H7 (cell line): ENCODE data around the gene CBLN4. TPM values are rescaled to one million over a fixed set of nuclear protein-coding genes. Genes with fewer than 3 reads are reported as not detected.

Experiments
- DNase-seq: peaks from one replicate; pipeline ENCODE4 v3.0.0; 2012
- H3K27me3 ChIP-seq: 2 replicates; pipeline ENCODE4 v1.6.0; 2011; ENCODE audit warnings: mild to moderate bottlenecking, low read length; ENCODE audit not compliant: control insufficient read depth, insufficient read depth
- H3K36me3 ChIP-seq: replicated peaks from 2 replicates; pipeline ENCODE4 v1.5.1; 2011; ENCODE audit warnings: low read length; ENCODE audit not compliant: control insufficient read depth, insufficient read depth
- H3K4me3 ChIP-seq: 2 replicates; pipeline ENCODE4 v1.5.1; 2011; ENCODE audit warnings: low read depth, mild to moderate bottlenecking, control low read depth, low read length, moderate library complexity; ENCODE audit not compliant: insufficient read depth
- total RNA-seq: library from RNA; depleted of rRNA; stranded (reverse); fragments of >200 nt; shearing (Covaris generic); gene quantifications from 2 replicates; pipeline ENCODE4 v1.2.3, GENCODE V29; 2014; rRNA removed

The CBLN4 gene
- total RNA-seq, 1 experiment from 2014 or later: not detected

- no peaks in the 10 kb centered on the region for H3K27me3 ChIP-seq
- no peak overlapping the region for H3K4me3 ChIP-seq
- H3K36me3 ChIP-seq: no peaks in the 10 kb centered on the region
- DNase-seq: no peak
These were observed 27.4 kb downstream of the CBLN4 start for GRCh38 chr20:55977690-55978459.

DNA sequence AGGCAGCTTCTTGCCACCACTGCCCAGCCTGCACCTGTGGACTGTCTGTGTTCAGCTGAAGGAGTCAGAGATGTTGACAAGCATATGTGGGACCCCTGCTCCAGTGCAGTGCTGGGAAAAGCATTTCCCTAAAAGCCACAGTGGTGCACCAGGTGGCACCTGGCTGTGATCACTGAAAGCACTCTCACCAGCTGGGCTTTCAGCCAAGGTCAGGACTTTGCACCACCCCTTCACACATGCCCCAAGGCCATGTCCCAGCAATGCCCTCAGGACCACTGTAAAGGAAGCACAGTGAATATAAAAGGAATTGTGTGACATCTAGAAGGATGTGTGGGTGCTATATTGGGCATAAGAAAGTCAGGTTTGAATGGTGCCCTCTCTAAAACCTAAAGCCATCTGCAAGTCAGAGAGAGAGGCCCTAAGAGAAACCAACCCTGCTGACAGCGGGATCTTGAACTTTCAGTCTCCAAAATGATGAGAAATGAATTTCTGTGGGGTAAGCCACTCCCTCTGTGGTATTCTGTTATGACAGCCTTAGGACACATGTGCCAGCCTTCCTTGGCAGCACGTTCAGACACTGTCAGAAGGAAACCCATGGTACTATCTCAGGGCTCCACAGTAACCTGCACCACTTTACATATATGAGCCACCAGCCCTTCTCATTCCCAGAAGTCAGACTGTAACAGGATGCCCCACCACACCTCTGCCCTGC, 30.7 kb downstream of the CBLN4 start:
- H3K4me3 ChIP-seq: no peak overlapping the region
- H3K36me3 ChIP-seq: no peaks in the 10 kb centered on the region
- no peak for DNase-seq
- H3K27me3 ChIP-seq: no peaks in the 10 kb centered on the region

DNA sequence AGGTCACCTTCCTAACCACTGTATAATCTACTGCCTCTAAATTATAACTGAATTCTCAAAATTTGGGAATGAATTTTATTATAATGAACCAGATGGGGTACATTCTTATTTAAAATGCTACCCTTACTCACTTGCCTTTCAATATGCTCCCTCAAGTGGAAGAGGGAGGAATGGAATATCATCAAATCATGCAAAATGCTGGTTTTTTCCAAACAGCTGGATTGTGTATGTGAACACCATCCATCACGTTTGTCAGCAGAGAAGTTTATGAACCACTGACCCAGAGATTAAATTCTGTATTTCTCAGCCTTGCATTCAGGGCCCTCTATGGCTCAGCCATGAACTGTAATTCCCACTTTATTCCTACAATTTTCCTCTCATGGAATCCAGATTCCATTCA, 40.5 kb downstream of the CBLN4 start:
- no peaks in the 10 kb centered on the region for H3K36me3 ChIP-seq
- DNase-seq: no peak
- no peaks in the 10 kb centered on the region for H3K27me3 ChIP-seq
- no peak overlapping the region for H3K4me3 ChIP-seq

GRCh38 chr20:55961376-55962330, 43.7 kb downstream of the CBLN4 start:
- DNase-seq: no peak
- Histone ChIP-seq H3K36me3 (no peaks in the 10 kb centered on the region), H3K27me3 (no peaks in the 10 kb centered on the region), H3K4me3 (no peak overlapping the region)

DNA sequence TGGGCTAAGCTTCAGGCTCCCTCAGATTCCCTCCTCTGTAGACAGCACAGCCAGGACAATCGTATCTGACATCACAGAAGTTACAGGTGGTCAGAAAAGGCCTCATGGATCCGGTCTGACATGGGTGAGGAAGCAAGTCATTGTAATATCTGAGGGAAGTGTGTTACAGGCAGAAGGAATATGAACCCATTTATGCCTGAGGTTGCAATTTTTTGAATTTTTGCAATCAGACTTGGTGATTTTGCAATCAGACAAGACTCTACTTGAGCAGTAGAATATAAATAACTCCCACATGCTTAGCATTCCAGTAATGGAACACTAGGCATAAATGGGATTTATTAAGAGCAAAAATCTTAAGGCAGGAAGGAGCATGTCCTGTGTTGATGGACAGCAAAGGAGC, 52.1 kb downstream of the CBLN4 start:
- no peak overlapping the region for H3K4me3 ChIP-seq
- no peaks in the 10 kb centered on the region for H3K36me3 ChIP-seq
- no peak for DNase-seq
- no peaks in the 10 kb centered on the region for H3K27me3 ChIP-seq

- no peaks in the 10 kb centered on the region for H3K36me3 ChIP-seq
- no peak overlapping the region for H3K4me3 ChIP-seq
- H3K27me3 ChIP-seq: no peaks in the 10 kb centered on the region
- no peak for DNase-seq
These were observed 57.6 kb downstream of the CBLN4 start for GRCh38 chr20:55947701-55948100.

Other genes with a start within 250 kb of the CBLN4 start
- gene MC3R, start 243.2 kb upstream of the CBLN4 start, total RNA-seq: not detected in 2 replicates